HUES6 (cell line): Measurements from ENCODE around the gene ZFP90.

Experiments used
- H3K27ac ChIP-seq: 2 replicates; pipeline ENCODE4 v1.7.0; 2013; ENCODE audit warnings: low read depth, mild to moderate bottlenecking, low read length, inconsistent platforms
- H3K27me3 ChIP-seq: 2 replicates; pipeline ENCODE4 v1.6.1; 2013; ENCODE audit warnings: low read length; ENCODE audit not compliant: control insufficient read depth, insufficient read depth
- H3K36me3 ChIP-seq: 2 replicates; pipeline ENCODE4 v1.6.1; 2013; ENCODE audit warnings: low read length; ENCODE audit not compliant: control insufficient read depth, insufficient read depth
- H3K4me1 ChIP-seq: 2 replicates; pipeline ENCODE4 v1.6.1; 2013; ENCODE audit warnings: low read length; ENCODE audit not compliant: control insufficient read depth, insufficient read depth
- H3K4me3 ChIP-seq: 2 replicates; pipeline ENCODE4 v1.5.1; 2013; ENCODE audit warnings: low read depth, low read length
- H3K9ac ChIP-seq: one replicate; pipeline ENCODE4 v1.6.1; 2013; ENCODE audit warnings: mild to moderate bottlenecking, low read length
- H3K9me3 ChIP-seq: 2 replicates; pipeline ENCODE4 v1.6.1; 2013; ENCODE audit warnings: low read depth, low read length; ENCODE audit not compliant: control insufficient read depth, insufficient read depth

Gene ZFP90

GRCh38 chr16:68519225-68519745, 19.8 kb upstream of the ZFP90 start:
- H3K36me3 ChIP-seq = no peaks in the 10 kb centered on the region
- H3K27me3 ChIP-seq = peaks cover 8% of the 10 kb centered on the region
- no peak overlapping the region for H3K4me3 ChIP-seq
- no peak overlapping the region for H3K9ac ChIP-seq
- H3K9me3 ChIP-seq = no peaks in the 10 kb centered on the region
- H3K4me1 ChIP-seq = no peaks in the 10 kb centered on the region
- no peak overlapping the region for H3K27ac ChIP-seq

- H3K9ac ChIP-seq = no peak overlapping the region
- peak overlapping the region; percentile 15; the same call in 1 of the 2 replicates for H3K4me3 ChIP-seq
- H3K9me3 ChIP-seq = no peaks in the 10 kb centered on the region
- H3K27ac ChIP-seq = no peak overlapping the region
- peaks cover 8% of the 10 kb centered on the region for H3K27me3 ChIP-seq
- no peaks in the 10 kb centered on the region for H3K36me3 ChIP-seq
- H3K4me1 ChIP-seq = no peaks in the 10 kb centered on the region
These were observed 18.4 kb upstream of the ZFP90 start for GRCh38 chr16:68520649-68521086.

- no peak overlapping the region for H3K4me3 ChIP-seq
- H3K9me3 ChIP-seq = 0 out of 2 replicates have a peak, but pooled peaks cover 2% of the 10 kb centered on the region
- H3K27me3 ChIP-seq = peaks cover 13% of the 10 kb centered on the region
- no peak overlapping the region for H3K27ac ChIP-seq
- no peaks in the 10 kb centered on the region for H3K4me1 ChIP-seq
- no peak overlapping the region for H3K9ac ChIP-seq
- no peaks in the 10 kb centered on the region for H3K36me3 ChIP-seq
These were observed 14.8 kb upstream of the ZFP90 start for GRCh38 chr16:68524069-68524820.

GRCh38 chr16:68526143-68526781, 12.8 kb upstream of the ZFP90 start:
- H3K9ac ChIP-seq = no peak overlapping the region
- H3K36me3 ChIP-seq = no peaks in the 10 kb centered on the region
- no peak overlapping the region for H3K4me3 ChIP-seq
- H3K27ac ChIP-seq = no peak overlapping the region
- H3K9me3 ChIP-seq = 0 out of 2 replicates have a peak, but pooled peaks cover 2% of the 10 kb centered on the region
- H3K27me3 ChIP-seq = peaks cover 28% of the 10 kb centered on the region
- no peaks in the 10 kb centered on the region for H3K4me1 ChIP-seq

GRCh38 chr16:68526782-68527145, 12.3 kb upstream of the ZFP90 start:
- peaks cover 25% of the 10 kb centered on the region for H3K27me3 ChIP-seq
- H3K4me1 ChIP-seq = no peaks in the 10 kb centered on the region
- no peak overlapping the region for H3K27ac ChIP-seq
- no peak overlapping the region for H3K9ac ChIP-seq
- no peaks in the 10 kb centered on the region for H3K36me3 ChIP-seq
- 0 out of 2 replicates have a peak, but pooled peaks cover 2% of the 10 kb centered on the region for H3K9me3 ChIP-seq
- H3K4me3 ChIP-seq = no peak overlapping the region

- Histone ChIP-seq H3K27ac (no peak overlapping the region), H3K27me3 (peaks cover 28% of the 10 kb centered on the region), H3K9me3 (0 out of 2 replicates have a peak, but pooled peaks cover 2% of the 10 kb centered on the region), H3K4me1 (no peaks in the 10 kb centered on the region), H3K36me3 (no peaks in the 10 kb centered on the region), H3K9ac (no peak overlapping the region), H3K4me3 (no peak overlapping the region)
These were observed 10.9 kb upstream of the ZFP90 start for GRCh38 chr16:68528233-68528632.

- H3K4me1 ChIP-seq = no peaks in the 10 kb centered on the region
- no peak overlapping the region for H3K27ac ChIP-seq
- no peak overlapping the region for H3K4me3 ChIP-seq
- peaks cover 28% of the 10 kb centered on the region for H3K27me3 ChIP-seq
- no peak overlapping the region for H3K9ac ChIP-seq
- H3K36me3 ChIP-seq = no peaks in the 10 kb centered on the region
- H3K9me3 ChIP-seq = 0 out of 2 replicates have a peak, but pooled peaks cover 6% of the 10 kb centered on the region
These were observed 10.3 kb upstream of the ZFP90 start for GRCh38 chr16:68528686-68529379.

GRCh38 chr16:68529608-68529930, 9.5 kb upstream of the ZFP90 start:
- Histone ChIP-seq H3K27me3 (peaks cover 28% of the 10 kb centered on the region), H3K27ac (no peak overlapping the region), H3K4me1 (no peaks in the 10 kb centered on the region), H3K36me3 (no peaks in the 10 kb centered on the region), H3K9ac (no peak overlapping the region), H3K9me3 (0 out of 2 replicates have a peak, but pooled peaks cover 6% of the 10 kb centered on the region), H3K4me3 (peak overlapping the region; percentile 66)

- no peaks in the 10 kb centered on the region for H3K36me3 ChIP-seq
- H3K4me1 ChIP-seq = no peaks in the 10 kb centered on the region
- peak overlapping the region; percentile 27 for H3K9ac ChIP-seq
- no peak overlapping the region for H3K27ac ChIP-seq
- H3K9me3 ChIP-seq = 0 out of 2 replicates have a peak, but pooled peaks cover 6% of the 10 kb centered on the region
- H3K4me3 ChIP-seq = peak overlapping the region; percentile 66
- peaks cover 28% of the 10 kb centered on the region for H3K27me3 ChIP-seq
These were observed 9.0 kb upstream of the ZFP90 start for GRCh38 chr16:68529931-68530701.

GRCh38 chr16:68533937-68534336, 5.2 kb upstream of the ZFP90 start:
- Histone ChIP-seq H3K27ac (no peak overlapping the region), H3K36me3 (no peaks in the 10 kb centered on the region), H3K4me1 (no peaks in the 10 kb centered on the region), H3K4me3 (no peak overlapping the region), H3K9ac (no peak overlapping the region), H3K27me3 (peaks cover 25% of the 10 kb centered on the region), H3K9me3 (0 out of 2 replicates have a peak, but pooled peaks cover 4% of the 10 kb centered on the region)
